Endothelial cell of umbilical vein (primary cell): ENCODE results near the gene CHAC1. TPM values are rescaled to one million over a fixed set of nuclear protein-coding genes. Genes with fewer than 3 reads are reported as not detected.
A peak's percentile ranks its signal among the peaks of the same experiment; 100 is the strongest.

ENCODE experiments used
- BruUV-seq: library from RNA; stranded (reverse); fragments of 400-500 nt; replicated peaks from 2 replicates; lab custom pipeline; 2021; lab: Mats Ljungman, UMichigan
- CTCF ChIA-PET: fragments of 300-600, 350-600 bp; sonication (Branson Sonifier 250); formaldehyde crosslinking; loops from one replicate; lab custom pipeline; 2021; ENCODE audit warnings: antibody characterized with exemption, inconsistent platforms; lab: Charles Lee
- POLR2A ChIA-PET: fragments of 300-600, 350-600 bp; sonication (Branson Sonifier 250); formaldehyde crosslinking; loops from one replicate; lab custom pipeline; 2021; ENCODE audit warnings: antibody characterized with exemption, inconsistent platforms; lab: Charles Lee
- DNase-seq: peaks from one replicate; pipeline ENCODE4 v3.0.0-alpha.2; 2011; ENCODE audit warnings: low read depth, low spot score
- FAIRE-seq: peaks from 2 replicates; lab custom pipeline; 2011; peaks lifted over from hg19 to GRCh38; lab: Jason Lieb, UNC
- H2AFZ ChIP-seq: 2 replicates; pipeline ENCODE4 v1.6.0; 2012; ENCODE audit warnings: low read depth, low read length, control low read depth, inconsistent platforms
- H3K27ac ChIP-seq: 2 replicates; pipeline ENCODE4 v1.5.1; 2011; ENCODE audit warnings: low read depth, mild to moderate bottlenecking, control low read depth, low read length, moderate library complexity; ENCODE audit not compliant: insufficient read depth
- H3K27me3 ChIP-seq, 2 experiments: 2 replicates each; pipeline versions ENCODE4 v1.6.0 to v1.6.1; 2011; ENCODE audit warnings: low read length in 2 of 2, mixed read lengths in 1 of 2; ENCODE audit not compliant: control insufficient read depth in 2 of 2, insufficient read depth in 2 of 2
- H3K36me3 ChIP-seq, 2 experiments: 2 replicates in 1 of 2; 3 replicates in 1 of 2; pipeline ENCODE4 v1.5.1; 2011; ENCODE audit warnings: low read length in 2 of 2, mild to moderate bottlenecking in 1 of 2, moderate library complexity in 1 of 2; ENCODE audit not compliant: control insufficient read depth in 2 of 2, insufficient read depth in 2 of 2; ENCODE audit errors: extremely low read depth in 1 of 2
- H3K4me1 ChIP-seq: 3 replicates; pipeline ENCODE4 v1.5.1; 2011; ENCODE audit warnings: mild to moderate bottlenecking, low read length; ENCODE audit not compliant: control insufficient read depth, insufficient read depth; ENCODE audit errors: extremely low read depth
- H3K4me2 ChIP-seq: 2 replicates; pipeline ENCODE4 v1.6.1; 2011; ENCODE audit warnings: low read length, control low read depth, mixed read lengths; ENCODE audit not compliant: insufficient read depth
- H3K4me3 ChIP-seq, 3 experiments: fragments of 200-600 bp in 1 of 3; sonication (generic), shearing (Covaris generic) in 1 of 3; replicated peaks in 1 of 3; 2 replicates each; pipeline ENCODE4 v1.5.1; 2011 to 2016; ENCODE audit warnings: control low read depth in 3 of 3, low read length in 3 of 3, mild to moderate bottlenecking in 2 of 3, inconsistent platforms in 1 of 3, low read depth in 1 of 3, moderate library complexity in 1 of 3; ENCODE audit not compliant: insufficient read depth in 1 of 3
- H3K79me2 ChIP-seq: 2 replicates; pipeline ENCODE4 v1.6.0; 2012; ENCODE audit warnings: low read length, inconsistent platforms; ENCODE audit not compliant: control insufficient read depth, insufficient read depth
- H3K9ac ChIP-seq: replicated peaks from 2 replicates; pipeline ENCODE3; 2011; ENCODE audit warnings: low read length, control low read depth; ENCODE audit not compliant: insufficient read depth; ENCODE audit errors: extremely low read depth
- H3K9me1 ChIP-seq: replicated peaks from 3 replicates; pipeline ENCODE4 v1.6.0; 2011; ENCODE audit warnings: mild to moderate bottlenecking, low read length; ENCODE audit not compliant: control insufficient read depth, insufficient read depth; ENCODE audit errors: extremely low read depth
- H3K9me3 ChIP-seq: replicated peaks from 2 replicates; pipeline ENCODE4 v1.5.1; 2012; ENCODE audit warnings: low read length, inconsistent platforms; ENCODE audit not compliant: control insufficient read depth, insufficient read depth
- H4K20me1 ChIP-seq: replicated peaks from 2 replicates; pipeline ENCODE3; 2011; ENCODE audit warnings: mild to moderate bottlenecking, low read length; ENCODE audit not compliant: control insufficient read depth, insufficient read depth; ENCODE audit errors: extremely low read depth
- CTCF ChIP-seq, 2 donors: IDR thresholded peaks; 1 replicate in 1 of 2; 2 replicates in 1 of 2; pipeline ENCODE4 v1.5.1; 2011; ENCODE audit warnings: low read length in 2 of 2, mild to moderate bottlenecking in 2 of 2, moderate library complexity in 2 of 2, control low read depth in 1 of 2, inconsistent platforms in 1 of 2, low read depth in 1 of 2; ENCODE audit not compliant: insufficient read depth in 1 of 2; ENCODE audit errors: extremely low read depth in 1 of 2
- EZH2 ChIP-seq: IDR thresholded peaks from 2 replicates; pipeline ENCODE4 v1.6.1; 2012; ENCODE audit warnings: borderline replicate concordance, low read depth, mild to moderate bottlenecking, moderate library complexity, low read length, inconsistent platforms; ENCODE audit not compliant: severe bottlenecking
- FOS ChIP-seq: IDR thresholded peaks from 2 replicates; pipeline ENCODE4 v1.6.1; 2011; ENCODE audit warnings: mild to moderate bottlenecking, low read length, moderate library complexity, borderline replicate concordance; ENCODE audit not compliant: insufficient read depth
- GATA2 ChIP-seq: IDR thresholded peaks from 2 replicates; pipeline ENCODE4 v1.7.0; 2011; ENCODE audit warnings: low read depth, mild to moderate bottlenecking, moderate library complexity, mixed read lengths, low read length; ENCODE audit not compliant: insufficient read length, insufficient read depth
- JUN ChIP-seq: IDR thresholded peaks from 2 replicates; pipeline ENCODE4 v1.6.1; 2011; ENCODE audit warnings: borderline replicate concordance, low read depth; ENCODE audit not compliant: insufficient read length, insufficient read depth
- MYC ChIP-seq: IDR thresholded peaks from one replicate; pipeline ENCODE4 v1.6.1; 2011; ENCODE audit warnings: mild to moderate bottlenecking, low read depth, low read length
- POLR2A ChIP-seq: IDR thresholded peaks from 2 replicates; pipeline ENCODE4 v1.6.1; 2012; ENCODE audit warnings: low read depth, mild to moderate bottlenecking, control low read depth, low read length
- POLR2AphosphoS5 ChIP-seq: IDR thresholded peaks from 2 replicates; pipeline ENCODE4 v1.6.1; 2012; ENCODE audit warnings: low read depth, mild to moderate bottlenecking, control low read depth, low read length, moderate library complexity; ENCODE audit not compliant: insufficient read depth
- dilution Hi-C: fragments of 300-500 bp; cut with MboI; formaldehyde crosslinking; loops from one replicate; pipeline ENCODE4 v1.15.0; 2019; ENCODE audit warnings: low sequenced_read_pairs; ENCODE audit not compliant: extremely low pct_ligation_motif_present
- intact Hi-C: fragments of 100-400 bp; cut with micrococcal nuclease; formaldehyde crosslinking; loops from one replicate; pipeline ENCODE4 v1.10.0; 2022
- polyA plus RNA-seq, 4 experiments: library from polyadenylated mRNA; depleted of rRNA in 3 of 4; stranded (reverse) in 3 of 4; unstranded in 1 of 4; fragments of >200 nt; gene quantifications; 2 replicates each; pipeline versions ENCODE4 v1.2.1 to v1.2.3, GENCODE V29; 2011 to 2012; ENCODE audit warnings: missing spikeins in 1 of 4
- total RNA-seq: library from RNA; stranded (reverse); gene quantifications from 2 replicates; pipeline ENCODE4 v1.2.3, GENCODE V29; 2021
- TF ChIP-seq, protein P1 (sequence below): IDR thresholded peaks from 2 replicates; pipeline ENCODE4 v1.6.1; 2011; ENCODE audit not compliant: insufficient read depth, insufficient read length

CHAC1 gene
- total and polyA plus RNA-seq, 2 donors (not counting 3 experiments of a cell fraction or from before 2014, with no cell fraction given), result 4.6 to 25.7 TPM

DNA sequence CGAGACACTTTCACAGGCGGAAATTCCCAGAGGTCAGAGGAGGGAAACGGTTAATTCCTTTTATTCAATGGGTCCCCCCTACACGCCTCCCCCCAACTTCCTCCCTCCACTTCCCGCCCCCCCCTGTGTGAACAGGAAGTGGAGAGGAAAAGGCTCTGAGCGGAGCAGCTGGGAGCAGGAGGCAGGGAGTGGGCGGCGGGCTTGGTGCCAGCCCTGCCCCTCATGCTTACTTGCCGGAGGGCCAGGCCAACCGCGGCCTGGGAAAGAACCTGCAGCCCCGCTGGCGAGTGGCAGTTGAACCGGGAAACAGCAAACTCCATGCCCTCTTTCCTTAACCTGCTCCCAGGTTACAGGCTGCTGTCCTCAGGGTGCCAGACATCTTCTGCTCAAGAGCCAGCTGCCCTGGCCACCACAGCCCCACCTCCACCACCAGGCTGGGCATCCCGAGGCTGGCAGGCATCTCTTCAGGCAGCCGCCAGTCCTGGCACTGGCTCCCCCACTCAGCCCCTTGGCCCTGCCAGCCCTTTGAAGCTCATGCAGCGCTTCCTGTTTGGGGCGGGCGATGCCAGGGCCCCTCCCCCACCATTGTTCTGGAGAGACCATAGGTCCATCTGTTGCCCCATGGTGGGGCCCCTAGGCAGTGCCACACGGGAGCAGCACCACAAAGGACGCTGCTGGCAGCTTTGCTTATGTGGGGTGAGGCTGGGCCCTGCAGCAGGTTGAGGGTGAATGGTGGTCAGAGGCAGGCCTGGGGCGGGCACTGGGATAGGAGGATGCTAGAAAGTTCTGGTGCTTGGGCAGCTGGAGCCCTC lies 46.1 kb upstream of the CHAC1 start:
- Histone ChIP-seq H3K9me1 (no peaks in the 10 kb centered on the region), H3K9ac (peak overlapping the region; percentile 59), H3K36me3 (peaks cover 2 to 15% of the 10 kb centered on the region in 2 experiments), H3K79me2 (no peaks in the 10 kb centered on the region), H3K4me2 (peak overlapping the region; percentile 60), H3K9me3 (no peaks in the 10 kb centered on the region), H3K4me3 (peak overlapping the region in 1 of 3 experiments; percentile 13), H2AFZ (peak overlapping the region; percentile 8), H3K27ac (peak overlapping the region; percentile 88), H3K27me3 (no peaks in the 10 kb centered on the region), H3K4me1 (peaks cover 30% of the 10 kb centered on the region), H4K20me1 (no peaks in the 10 kb centered on the region)
- dilution Hi-C loops (loop anchor here (10.0 kb wide), 1 partner anchor 108 kb away; no protein-coding TSS in a partner anchor), intact Hi-C loops (loop anchor here (1.0 to 2.0 kb wide), 10 partner anchors 11 to 426 kb away; partner anchors contain the start of genes CHAC1, CHP1, DLL4 and INO80)
- BruUV-seq, result no TSS peak
- DNase-seq (peak; percentile 89), FAIRE-seq (peak; percentile 71)
- ChIA-PET CTCF (interaction anchor here (1.0 to 11.3 kb wide), 12 partner anchors 8 to 280 kb away, joined by 3 to 405 read pairs (median 26); partner anchors contain the start of genes CHAC1, DLL4 and VPS18), POLR2A (interaction anchor here (1.3 to 4.3 kb wide), 5 partner anchors 23 to 112 kb away, joined by 3 to 79 read pairs (median 7); partner anchors contain the start of genes CHAC1 and DLL4)
- TF ChIP-seq EZH2 (no peak), POLR2A (peak; percentile 21), GATA2 (no peak)

DNA sequence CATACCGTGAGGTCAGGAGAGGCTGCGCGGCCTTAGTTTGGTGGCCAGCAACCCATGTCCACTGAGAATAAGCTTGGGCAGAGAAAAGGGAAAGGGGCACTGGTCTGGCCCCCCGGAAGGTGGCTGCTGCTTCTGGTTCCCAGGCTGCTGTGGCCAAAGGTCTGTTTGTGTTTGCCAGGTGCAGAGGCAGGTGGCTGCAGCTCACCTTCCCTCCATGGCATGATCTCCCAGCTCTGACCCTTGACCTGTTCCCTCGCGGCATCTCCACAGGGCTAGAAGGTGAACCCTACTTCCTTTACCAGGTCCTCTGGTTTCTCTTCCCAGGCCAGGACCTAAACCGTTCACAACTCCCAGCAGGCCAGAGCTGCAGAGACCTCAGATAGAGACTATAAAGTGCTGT lies 45.2 kb upstream of the CHAC1 start:
- H3K4me3 ChIP-seq, result no peak overlapping the region
- FAIRE-seq (no peak), DNase-seq (no peak)
- H3K9me1 ChIP-seq, result no peaks in the 10 kb centered on the region
- H3K4me1 ChIP-seq, result peaks cover 30% of the 10 kb centered on the region
- H3K79me2 ChIP-seq, result no peaks in the 10 kb centered on the region
- no peaks in the 10 kb centered on the region for H3K27me3 ChIP-seq
- TF ChIP-seq GATA2 (no peak), FOS (no peak), POLR2AphosphoS5 (no peak), JUN (no peak), EZH2 (no peak), MYC (no peak), POLR2A (no peak), CTCF (IDR thresholded peaks at IDR 0.05; ENCODE audit: extremely low read depth in 1 of 2, insufficient read depth in 1 of 2, low read depth in 1 of 2, low read length in 2 of 2) (no peak)
- TF ChIP-seq, protein P1, sequence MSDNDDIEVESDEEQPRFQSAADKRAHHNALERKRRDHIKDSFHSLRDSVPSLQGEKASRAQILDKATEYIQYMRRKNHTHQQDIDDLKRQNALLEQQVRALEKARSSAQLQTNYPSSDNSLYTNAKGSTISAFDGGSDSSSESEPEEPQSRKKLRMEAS, result no peak
- BruUV-seq, result no TSS peak
- no peak overlapping the region for H3K27ac ChIP-seq
- H3K9ac ChIP-seq, result no peak overlapping the region
- H3K36me3 ChIP-seq, result peaks cover 2 to 8% of the 10 kb centered on the region in 2 experiments
- no peaks in the 10 kb centered on the region for H4K20me1 ChIP-seq
- dilution Hi-C loops, result loop anchor here (10.0 kb wide), 1 partner anchor 107 kb away; no protein-coding TSS in a partner anchor
- ChIA-PET CTCF (interaction anchor here (1.3 to 11.3 kb wide), 8 partner anchors 10 to 279 kb away, joined by 3 to 405 read pairs (median 80); partner anchors contain the start of genes CHAC1, DLL4 and VPS18), POLR2A (interaction anchor here (1.3 kb wide), 1 partner anchor 111 kb away, joined by 3 read pairs; no protein-coding TSS in a partner anchor)
- no peaks in the 10 kb centered on the region for H3K9me3 ChIP-seq
- intact Hi-C loops, result no loop called here
- no peak overlapping the region for H3K4me2 ChIP-seq
- no peak overlapping the region for H2AFZ ChIP-seq
